Kidney tubule cell (primary cell): Measurements from ENCODE around the gene BCCIP.

Experiments
- DNase-seq: peaks from one replicate; pipeline ENCODE4 v3.0.0-alpha.2; 2018; ENCODE audit warnings: low spot score

Gene BCCIP

DNA sequence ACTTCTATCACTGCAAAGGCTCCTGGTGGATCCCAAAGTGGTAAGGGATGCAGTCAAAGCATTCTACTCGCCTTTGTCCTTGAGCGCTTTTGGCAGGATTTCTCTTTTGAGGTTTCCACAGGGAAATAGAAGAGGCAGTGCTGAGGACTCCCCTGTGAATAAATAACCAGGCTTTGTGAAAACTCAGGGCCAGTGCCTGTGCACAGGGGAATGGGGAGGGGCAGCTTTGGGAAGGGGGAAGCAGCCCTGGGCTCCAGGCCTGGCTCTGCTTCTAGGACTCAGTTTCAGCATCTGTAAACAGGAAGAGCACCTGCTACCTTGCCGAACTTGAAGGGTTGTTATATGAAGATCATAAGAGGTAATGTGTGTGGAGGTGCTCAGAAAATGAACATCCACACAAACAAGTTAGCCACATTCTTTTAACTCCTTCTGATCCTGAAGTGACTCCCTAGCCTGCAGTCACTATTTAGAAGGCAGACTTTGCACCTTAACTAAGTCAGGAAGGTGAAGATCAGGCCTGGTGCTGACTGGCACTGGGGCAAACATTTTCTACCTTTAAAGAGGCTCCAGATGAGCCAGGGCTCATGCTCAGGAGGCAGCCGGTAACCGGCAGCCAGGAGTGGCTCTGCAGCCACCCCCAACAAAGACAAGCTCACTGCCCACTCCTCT is 25.2 kb upstream of the BCCIP start:
- DNase-seq: peak; percentile 45

DNA sequence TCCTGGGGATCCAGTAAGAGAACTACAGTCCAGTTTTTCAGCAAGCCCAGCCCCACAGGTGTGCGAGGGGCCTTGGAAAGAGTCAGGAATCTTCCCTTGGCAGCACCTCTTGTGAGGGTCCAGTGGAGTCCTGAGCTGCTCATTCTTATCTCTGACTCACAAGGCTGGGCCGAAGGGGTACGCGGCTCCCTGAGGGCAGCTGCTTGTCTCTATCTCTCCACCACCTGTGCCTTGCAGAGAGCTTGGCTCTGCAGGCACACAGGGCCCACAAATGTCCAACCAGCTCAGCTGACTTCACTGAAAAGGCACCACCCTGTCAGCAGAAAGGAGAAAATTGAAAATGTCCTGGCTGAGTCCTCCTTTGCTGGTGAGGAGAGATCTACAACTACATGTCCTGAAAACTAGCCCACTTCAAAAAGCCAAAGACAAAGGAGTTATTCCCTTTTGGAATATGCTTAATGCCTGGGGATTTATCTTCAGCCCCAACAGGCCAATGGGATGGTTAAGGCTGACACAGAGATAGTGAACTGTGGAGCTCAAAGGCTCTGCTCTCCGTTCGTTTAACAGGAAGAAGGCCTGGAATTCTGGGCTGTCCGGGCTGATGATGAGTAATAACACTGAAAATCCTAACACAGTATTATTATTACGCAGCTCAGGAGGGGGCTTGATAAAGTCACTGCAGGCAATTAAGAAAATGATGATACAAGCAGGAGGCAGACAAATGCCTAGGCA is 23.7 kb upstream of the BCCIP start:
- no peak for DNase-seq

DNA sequence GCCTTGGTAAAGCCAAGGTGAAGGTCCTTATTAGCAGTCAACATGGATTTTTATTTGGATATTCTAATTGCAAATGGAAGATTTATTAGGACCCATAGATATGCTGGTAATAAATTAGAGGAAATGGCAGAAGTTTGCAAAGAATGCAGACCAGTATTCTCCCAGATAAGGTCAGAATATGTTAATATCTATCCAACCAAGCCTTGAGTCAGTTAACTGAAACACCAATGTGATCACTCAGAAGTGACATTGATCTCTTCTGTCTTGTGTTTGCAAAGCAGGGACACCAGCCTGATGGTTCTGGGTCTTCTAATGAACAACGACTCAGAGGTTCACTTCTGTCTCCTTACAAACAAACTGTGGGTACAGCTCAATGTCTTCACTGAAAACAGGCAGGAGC is 21.8 kb upstream of the BCCIP start:
- peak; percentile 15 for DNase-seq

DNA sequence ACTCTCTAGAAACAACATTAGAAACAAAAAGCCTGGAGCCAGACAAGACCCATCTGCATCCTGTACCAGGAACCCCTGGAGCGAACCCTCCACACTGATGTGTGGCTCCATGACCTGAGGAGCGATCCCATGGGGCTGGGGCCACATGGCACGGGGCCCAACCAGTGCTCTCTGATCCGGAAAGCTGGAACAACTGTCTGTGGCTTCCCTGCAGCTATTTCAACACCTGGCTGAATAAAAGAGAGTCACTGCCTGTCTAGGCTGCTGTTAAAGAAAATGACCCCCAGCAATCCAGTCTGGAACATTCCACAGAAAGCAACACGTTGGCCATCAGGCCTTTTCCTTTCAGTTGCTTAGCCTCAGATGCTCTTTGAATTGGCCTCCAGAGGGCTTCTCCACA is 21.2 kb upstream of the BCCIP start:
- peak; percentile 76 for DNase-seq

DNA sequence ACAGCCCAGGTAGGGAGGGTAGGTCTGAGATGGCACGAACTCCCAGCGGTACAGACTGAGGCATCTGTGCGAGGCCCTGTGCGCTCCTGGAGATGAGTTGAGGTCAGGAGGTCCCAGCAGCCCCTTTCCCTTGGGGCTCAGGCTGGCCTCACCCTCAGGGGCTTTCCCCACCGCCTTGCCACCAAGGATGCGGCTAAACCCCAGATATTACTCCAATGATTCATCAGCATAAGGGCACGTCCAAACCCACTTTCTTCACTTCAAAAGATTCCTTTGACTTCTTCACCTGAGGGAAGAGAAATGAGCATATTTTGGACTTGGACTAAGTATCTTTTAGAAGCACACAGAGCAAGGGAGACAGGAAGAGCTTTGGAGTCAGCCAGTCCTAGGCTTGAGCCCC is 20.6 kb upstream of the BCCIP start:
- peak; percentile 57 for DNase-seq

DNA sequence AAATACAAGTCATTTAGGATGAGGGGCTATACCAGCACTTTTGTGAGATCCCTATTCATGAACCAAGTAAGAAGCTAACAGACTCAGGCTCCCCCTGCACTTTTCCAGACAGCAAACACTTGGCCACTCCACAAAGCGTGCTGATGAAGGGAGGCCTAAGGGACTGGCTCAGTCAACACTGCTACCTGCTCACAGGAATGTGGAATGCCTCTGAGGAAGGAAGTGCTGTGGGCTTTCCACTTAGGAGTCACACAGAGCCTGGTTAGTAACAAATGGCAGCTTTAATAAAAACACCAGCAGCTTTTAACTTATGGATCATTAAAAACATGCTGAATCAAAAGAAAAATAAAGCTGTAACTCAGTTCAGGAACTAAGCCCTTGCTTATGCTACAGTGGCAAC is 15.3 kb upstream of the BCCIP start:
- DNase-seq: no peak

DNA sequence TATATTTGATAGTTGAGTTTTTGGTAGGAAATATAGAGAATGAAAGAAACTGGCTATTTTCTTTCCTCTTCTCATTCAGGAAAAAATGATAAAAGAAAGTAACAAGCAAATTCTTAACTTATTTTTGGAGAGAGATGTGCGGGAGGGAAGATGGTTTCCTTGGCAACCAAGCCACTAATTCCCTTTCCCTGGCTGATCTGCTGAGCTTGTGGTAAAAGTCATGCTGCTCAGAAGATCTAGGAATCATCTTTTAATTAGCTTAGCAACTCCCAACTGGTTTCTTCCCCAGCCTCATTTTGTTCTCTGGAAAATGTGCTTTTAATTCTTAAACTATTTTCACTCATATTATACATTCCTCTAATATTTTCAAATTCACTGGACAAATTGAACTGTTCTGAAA is 12.1 kb upstream of the BCCIP start:
- no peak for DNase-seq

DNA sequence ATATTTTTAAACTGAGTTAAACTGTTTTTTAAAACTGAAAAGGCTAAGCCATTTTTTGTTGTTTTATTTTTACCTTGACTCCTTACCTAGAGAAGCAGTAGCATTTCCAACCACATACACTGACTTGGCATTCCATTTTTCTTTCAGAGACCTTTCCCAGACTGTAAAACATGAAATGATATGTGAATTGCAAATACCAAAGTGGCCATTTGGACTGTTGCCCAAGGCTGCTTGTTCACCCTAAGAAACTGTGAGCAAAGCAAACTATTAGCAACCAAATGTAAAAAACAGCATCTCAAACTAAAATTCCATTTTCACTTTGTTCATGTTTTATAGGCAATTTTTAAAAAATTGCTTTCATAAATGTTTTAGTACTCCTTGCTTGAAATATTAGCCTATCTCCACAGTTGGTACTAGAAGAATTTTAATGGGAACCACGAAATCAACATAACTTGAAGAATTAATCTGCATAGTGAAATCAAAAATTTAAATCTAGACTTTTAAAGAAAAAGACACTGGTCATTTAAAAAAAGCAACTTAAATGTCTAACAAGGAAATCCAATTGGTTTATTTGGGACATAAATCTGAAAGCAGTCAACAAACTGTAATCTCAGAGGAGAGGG is 11.1 kb upstream of the BCCIP start:
- no peak for DNase-seq

DNA sequence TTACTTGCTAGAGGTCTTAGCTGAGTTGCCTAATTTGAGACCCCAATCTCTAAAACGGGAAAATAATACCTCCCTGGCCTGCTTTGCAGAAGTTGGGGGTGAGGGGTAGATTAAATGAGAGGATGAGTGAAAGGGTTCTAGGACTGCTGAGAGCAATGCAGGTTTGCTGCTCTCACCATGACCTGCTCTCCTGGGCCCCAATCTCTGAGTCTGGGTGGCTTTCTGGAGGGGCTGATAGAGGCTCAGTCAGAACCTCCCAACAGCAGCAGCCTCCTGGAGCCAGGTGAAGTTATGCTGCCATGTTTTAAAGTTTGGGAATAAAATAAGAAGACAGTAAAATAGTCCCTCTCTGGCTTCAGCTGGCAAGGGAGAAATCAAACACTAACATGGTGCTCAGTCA is 7.6 kb upstream of the BCCIP start:
- no peak for DNase-seq

DNA sequence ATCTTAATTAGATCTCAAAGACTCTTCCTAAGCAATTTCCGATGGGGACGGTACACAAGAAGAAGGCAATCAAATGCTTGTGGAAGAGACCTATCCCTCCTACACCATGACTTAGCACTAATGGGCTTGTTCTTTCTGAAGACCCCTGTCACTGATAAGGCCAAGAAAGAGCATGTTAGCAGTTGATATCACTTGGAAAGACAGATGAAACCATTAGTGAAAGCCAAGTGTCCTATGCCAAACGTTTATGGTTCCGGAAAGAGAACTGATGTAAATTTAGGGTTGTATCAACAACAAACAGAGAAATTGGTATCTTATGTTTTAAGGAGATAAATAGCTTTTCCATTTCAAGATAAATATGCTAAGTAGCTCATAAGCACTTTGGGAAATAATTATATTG is 6.8 kb upstream of the BCCIP start:
- no peak for DNase-seq

DNA sequence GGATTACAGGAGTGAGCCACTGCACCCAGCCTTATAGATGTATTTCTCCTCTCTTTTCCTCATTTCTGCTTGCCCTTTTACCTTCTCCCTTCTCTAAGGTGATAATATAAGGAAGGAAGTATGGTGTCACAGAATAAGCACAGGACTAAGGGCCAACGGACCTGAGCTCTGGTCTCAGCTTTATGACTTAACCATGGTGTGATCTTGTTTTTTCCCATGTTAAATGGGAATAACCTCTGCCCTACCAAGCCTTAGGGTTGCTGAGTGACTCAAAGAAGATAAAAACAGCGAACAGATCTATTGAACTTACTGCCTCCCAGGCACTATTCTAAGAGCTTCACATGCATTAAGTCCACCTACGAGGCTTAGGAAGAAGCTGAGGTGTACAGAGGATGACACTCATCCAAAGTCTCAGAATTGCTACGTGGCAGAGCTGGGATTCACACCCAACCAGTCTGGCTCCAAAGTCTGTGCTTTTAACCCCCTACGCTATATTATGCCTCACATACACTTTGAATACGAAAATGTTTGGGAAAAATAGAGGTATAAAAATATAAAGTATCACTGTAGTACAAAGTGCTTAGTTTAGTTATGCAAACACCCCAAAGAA is 5.9 kb upstream of the BCCIP start:
- DNase-seq: no peak

DNA sequence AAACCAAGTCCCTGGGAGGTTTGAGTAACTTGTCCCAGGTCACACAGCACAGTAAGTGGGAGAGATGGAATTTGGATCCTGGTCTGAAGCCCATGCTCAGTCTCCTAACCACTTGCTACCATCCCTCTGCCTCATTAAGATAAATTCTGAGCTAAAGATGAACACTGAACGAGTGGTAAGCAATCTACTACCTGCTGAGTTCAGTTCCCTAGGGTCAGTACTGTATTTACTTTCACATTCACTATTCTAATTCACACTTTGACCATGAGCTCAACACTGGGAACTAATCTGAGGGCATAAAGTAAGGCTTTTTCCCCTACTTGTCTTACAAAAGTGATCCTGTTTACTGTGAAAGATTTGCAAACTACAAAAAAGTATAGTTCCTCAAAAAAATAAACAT is 2.6 kb upstream of the BCCIP start:
- DNase-seq: no peak

DNA sequence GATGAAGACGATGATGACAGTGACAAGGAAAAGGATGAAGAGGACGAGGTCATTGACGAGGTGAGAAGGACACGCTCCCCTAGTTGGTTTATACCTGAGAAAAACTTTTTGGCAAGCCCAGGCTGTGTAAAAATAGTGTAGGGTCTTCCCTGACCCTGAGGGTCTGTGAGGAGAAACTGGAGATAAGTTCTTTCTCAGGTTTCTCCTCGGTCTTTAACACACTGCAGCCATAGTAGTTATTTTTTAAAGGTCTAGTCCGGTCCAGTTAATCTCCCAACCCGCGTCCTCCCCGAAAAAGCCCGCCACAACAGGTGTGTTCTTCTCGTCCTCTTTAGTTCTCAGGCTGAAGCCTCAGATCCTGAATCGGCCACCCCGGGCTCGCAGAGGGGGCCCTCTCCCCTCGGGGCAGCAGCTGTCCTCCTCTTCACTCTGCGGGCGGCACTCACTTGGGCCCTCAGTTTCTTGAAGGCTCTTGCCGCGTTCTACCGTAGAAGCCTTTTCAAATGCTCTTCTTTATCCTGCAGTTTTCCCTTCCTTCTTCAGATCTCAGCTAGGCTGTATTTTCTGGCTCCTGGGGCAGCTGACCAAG is 411 bp downstream of the BCCIP start:
- DNase-seq: peak; percentile 5

DNA sequence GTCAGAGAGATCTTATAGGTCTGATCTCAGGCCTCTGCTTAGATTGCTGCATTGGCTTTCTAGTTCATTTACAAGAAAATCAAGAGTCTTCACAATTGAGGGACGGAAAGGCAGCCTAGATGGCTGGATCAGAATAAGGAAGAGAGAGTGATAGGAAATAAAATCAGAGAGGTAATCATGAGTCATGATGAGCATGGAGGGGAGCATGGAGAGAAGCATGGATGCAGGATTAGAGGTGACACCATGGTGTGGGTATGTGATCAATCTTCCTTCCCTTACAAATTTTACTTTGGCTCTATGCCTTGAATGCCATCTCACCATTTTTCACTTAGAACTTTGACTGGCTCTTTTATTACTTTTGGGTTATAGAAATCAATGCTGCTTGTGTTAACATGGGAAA is 1.4 kb downstream of the BCCIP start:
- peak; percentile 80 for DNase-seq

DNA sequence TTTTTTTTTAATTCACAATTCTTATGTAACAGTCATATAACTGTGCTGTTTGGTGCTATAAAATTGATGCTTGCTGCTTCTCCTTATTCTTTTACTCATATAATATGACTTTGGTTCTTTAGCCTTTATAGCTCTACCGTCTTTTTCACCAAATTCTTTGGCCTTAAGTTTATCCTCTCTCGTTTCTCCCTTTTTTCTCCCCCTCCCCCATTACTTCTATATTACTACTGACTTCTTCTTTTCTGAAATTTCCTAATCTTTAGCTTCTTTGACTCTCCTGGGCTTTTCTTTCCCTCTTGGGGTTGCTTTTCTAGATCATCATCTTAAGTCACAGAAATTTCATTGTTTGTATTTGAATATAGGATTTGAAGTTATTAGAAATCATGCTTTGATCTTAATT is 3.8 kb downstream of the BCCIP start:
- DNase-seq: no peak

DNA sequence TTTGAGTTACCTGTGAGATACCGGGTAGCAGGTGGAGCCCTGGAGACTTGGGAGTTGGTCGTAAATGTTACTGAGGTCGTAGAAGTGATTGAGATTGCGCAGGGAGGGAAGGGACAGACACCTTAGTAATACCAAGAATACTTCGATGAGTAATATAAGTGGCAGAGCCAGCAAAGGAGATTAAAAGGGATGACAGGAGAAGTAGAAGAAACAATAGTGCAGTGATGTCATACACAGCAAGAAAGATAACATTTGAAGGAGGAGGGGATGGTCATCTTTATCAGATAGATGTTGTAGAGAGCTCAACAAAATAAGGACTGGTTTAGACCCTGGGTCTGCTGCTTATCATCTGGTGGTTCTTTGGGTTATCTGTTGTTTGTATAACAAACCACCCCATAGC is 5.0 kb downstream of the BCCIP start:
- no peak for DNase-seq

DNA sequence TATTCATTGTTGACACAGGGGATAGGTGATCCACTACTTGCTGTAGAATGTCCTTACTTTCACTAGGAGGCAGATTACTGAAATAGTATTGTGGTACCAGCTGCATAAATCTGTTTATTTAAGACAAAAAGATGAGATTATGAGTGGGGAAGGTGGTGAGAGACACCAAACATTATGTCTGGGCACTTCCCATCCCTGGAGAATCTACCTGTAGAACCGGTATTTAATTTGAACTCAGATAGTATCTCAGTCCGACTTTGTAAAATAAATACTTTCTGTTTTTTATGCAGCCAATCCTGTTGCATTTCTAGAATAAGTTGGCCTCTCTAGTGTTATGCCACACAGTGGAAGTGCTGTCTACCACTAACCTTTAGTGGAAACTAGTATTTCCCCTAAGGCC is 13.4 kb downstream of the BCCIP start:
- DNase-seq: no peak

DNA sequence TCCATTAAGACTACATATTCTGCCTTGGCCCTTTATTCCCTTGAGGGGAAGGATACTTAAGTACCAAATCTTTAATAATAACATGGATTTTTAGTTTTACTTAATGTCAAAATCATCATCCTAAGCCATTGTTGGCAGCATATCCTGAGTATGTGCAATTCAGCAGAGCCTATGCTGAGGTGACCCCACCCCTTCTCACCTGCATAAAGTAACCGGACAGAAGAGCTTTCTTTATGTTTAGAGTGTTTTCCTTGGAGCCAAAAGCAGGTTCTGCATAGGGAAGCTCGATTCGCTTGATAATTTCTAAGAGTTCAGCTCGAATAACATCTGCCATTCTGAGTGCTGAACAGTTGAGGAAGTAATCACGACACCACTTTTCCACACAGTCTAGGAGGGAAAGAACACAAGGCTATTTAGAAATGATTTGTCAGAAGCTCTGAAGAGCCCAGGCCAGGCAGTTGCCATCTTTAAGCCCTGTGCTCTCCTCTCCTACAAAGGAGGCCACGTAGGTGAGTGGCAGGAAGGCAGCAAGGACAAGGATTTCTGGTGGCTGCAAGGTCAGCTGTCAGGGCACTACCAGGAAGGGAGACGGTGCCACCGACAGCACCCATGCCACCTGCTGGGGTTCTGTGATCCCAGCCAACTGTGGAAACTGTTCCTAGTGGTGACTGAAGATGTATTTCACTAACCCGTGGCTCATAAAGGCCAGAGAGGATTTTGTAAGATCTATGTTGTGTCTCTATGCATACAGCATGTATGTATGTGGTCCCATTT is 15.6 kb downstream of the BCCIP start:
- DNase-seq: no peak

DNA sequence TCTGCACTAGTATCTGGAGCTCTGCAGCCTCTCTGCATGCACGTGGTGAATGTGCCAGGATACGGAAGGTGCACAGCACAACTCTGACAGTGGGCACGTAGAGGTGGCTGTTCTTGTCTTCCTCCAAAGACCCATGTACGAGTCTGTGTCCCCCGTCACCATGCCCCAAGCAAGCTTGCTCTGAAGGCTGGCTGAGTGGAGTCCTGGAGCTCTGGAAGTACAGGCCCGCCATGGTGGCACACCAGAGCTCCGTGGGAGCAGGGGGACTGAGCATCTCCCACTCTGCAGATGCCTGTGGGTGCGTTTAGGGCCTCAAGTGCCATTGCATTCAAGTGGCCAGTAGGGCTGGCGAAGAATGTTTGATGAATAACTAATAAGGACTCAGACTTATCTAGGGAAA is 17.1 kb downstream of the BCCIP start:
- DNase-seq: no peak

DNA sequence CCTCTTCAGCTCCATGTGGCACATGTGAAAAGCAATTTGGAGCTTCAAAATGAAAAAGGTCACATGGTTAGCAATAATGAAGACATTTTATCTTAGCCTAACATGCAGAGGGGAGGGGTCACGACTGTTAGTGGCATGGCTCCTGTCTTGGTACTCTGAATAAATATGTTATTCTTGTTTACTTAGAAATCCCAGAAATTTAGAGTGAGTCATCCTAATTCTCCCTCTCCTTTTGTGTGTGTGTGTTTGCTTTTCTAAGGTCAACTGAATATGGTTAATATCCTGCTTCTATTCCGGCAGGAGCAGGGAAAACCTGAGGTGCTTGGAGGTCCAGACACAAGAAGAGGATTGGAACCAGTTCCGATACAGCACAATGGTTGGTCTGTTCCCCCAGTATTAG is 17.6 kb downstream of the BCCIP start:
- no peak for DNase-seq

DNA sequence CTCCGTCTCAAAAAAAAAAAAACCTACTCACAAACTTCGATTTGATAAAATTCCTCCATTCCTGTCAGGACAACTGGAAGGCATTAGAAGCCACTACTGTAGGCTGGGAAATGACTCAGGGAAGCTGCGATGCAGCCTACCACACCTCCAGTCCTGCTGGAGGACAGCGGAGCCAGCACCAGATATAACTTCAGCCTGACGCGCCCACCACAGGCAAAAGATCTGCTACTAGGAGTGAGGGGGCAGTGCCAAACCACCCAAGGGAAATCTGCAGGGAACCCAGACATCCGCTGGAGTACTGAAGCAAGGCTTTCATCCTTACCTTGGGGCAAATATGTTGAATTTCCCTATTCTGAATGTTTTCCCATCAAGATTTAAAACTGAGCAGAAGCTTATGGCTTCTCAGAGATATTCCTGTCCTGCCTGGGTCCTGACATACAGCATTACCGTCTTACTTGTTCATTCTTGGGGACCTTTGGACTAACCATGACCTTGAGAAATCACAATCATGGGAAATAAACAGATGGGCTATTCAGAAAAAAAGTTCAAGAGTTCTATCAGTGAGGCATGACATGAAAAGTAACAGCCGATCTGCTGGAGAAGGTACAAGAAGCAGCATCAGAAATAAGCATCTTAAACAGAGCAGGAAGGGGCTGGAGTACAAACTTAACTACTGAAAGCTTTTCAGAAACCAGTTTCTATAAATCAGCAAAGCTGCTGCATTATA is 20.4 kb downstream of the BCCIP start:
- DNase-seq: no peak
